Measurements from ENCODE around the gene ZNF547.

The ZNF547 gene

DNA sequence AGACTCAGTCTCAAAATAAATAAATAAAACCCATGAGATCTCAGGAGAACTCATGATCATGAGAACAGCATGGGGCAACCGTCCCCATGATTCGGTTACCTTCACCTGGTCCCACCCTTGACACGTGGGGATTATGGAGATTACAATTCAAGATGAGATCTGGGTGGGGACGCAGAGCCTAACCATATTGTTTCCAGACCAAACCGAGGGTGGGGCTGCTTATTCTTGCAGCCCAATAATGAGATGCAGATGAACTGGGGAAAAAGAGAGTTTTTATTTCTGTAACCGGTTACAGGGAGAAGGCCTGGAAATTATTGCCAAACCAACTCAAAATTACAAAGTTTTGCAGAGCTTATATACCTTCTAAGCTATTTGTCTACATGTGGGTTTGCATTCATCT is 12.8 kb downstream of the ZNF547 start:
- no peak for DNase-seq

DNA sequence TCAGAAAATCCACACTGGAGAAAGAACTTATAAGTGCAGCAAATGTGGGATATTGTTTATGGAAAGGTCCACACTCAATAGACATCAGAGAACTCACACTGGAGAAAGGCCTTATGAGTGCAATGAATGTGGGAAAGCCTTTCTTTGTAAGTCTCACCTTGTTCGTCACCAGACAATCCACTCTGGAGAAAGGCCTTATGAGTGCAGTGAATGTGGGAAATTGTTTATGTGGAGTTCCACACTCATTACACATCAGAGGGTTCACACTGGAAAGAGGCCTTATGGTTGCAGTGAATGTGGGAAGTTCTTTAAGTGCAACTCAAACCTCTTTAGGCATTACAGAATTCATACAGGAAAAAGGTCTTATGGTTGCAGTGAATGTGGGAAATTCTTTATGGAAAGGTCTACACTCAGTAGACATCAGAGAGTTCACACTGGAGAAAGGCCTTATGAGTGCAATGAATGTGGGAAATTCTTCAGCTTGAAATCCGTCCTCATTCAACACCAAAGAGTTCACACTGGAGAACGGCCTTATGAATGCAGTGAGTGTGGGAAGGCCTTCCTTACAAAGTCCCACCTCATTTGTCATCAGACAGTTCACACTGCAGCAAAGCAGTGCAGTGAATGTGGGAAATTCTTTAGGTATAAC is 14.3 kb downstream of the ZNF547 start:
- no peak for DNase-seq

DNA sequence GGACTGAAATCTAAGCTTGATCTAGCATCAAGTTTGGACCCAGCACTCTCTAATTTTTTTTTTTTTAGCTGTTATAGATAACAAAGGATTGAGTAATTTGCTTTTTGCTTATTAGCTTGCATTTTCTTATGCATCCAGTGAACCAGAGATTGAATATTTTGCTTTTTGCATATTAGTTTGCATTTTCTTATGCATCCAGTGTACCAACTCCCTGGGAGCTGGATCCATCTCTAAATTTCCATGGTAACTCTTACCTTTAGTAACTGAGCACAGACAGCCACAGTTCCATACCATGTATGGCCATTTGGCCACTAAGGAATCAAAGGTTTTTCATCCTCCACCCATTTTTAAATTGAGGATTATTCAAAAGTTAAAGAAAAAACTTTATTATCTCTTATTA is 17.6 kb downstream of the ZNF547 start:
- no peak for DNase-seq

DNA sequence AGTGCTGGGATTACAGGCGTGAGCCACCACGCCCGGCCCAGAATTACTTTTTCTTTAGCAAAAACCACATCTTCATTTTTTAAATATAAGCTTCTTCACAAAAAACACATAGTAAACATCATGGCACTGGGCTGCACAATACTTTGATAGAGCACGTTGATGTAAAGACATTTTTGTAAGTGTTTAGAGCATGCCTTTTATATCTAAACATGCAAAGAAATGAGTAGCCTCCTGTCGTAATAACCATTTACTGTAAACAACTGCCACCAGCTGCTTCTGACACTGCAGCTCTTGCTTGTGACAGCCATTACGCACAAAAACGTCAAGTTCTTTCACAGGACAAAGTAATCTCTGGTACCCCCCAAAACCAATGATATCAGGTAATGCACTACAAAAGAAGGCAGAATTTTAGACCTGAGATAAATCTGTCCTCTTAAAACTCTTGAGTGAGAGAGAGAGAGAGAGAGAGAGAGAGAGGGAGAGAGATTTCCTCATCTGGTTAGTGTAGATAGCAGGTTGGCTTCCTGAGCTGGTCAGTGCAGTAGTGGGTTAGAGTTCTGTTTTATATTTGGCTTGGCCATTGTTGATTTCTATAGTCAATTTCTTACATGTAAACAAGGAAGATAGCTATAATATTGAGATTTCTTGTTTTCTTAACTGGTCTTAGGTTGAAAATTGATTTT is 19.6 kb downstream of the ZNF547 start:
- DNase-seq, result no peak

DNA sequence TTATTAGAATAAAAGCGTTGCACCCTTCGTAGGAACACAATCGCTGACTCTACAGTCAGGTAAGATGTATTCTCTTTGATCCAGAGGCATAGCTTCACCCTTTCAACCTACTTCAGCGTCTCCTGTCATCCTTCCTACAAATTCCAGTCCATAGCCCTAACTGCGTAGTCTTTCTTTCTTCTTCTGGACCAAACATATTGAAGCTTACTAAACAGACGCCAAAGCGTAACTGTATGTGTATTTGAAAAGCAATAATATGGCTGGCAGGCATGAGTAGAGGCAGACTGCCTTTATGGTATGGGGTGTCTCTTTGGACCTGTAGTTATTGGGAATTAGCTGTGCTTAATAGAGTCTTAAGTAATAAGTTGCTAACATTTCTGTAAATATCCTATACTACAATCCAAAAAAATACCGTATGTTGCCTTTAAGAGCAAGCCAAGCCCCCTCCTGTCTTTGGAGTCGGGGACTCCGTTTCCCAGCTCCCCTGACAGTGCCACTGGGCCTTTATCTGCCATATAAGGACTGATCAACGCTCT is 25.9 kb downstream of the ZNF547 start:
- DNase-seq, result peak; percentile 28

DNA sequence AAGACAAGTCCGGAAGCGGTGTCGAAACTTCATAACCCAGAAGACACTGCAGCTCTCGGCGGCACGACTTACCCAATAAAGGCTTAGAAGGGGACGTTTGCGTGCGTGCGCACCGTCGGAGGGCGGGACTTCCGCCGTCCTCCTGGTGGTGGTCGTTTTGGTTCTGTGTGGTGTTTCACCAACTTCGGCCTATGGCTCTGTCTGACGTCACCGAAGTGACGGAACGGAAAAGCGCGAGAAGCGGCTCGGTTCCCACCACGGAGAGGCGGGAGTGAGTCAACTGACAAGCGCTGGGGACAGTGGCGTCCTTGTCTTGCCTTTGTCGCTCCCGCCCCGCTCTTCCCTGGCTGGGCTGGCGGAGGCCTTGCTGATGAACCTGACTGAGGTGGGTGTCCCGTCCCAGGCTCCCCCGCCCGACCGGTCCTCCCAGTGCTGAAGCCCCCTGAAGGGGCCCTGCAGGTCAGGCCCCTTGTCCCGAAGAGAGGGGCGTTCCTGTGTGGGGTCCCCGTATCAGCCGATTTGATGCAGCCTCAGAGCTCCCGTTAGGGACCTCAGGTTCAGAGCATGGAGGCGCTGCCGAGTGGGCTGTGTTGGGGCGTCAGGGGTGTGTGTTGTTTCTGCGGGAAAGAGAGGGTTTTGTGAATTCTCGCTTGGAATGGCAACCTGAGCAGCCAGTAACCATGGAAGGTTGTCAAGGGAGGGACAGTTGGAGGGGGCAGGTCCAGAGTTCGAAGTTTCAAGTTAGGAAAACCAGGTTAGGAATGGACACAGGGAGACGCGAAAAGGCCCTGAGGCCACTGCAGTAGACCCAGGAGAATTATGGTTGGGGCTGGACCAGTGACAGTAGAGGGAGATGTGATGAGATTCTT is 26.6 kb downstream of the ZNF547 start, which contains the start of gene ZNF548:
TSS of gene ZNF548 (plus strand) at position 125 of the 869 bp plus-strand sequence. CDS start at position 371, 246 bp downstream.
- DNase-seq, result peak; percentile 99

DNA sequence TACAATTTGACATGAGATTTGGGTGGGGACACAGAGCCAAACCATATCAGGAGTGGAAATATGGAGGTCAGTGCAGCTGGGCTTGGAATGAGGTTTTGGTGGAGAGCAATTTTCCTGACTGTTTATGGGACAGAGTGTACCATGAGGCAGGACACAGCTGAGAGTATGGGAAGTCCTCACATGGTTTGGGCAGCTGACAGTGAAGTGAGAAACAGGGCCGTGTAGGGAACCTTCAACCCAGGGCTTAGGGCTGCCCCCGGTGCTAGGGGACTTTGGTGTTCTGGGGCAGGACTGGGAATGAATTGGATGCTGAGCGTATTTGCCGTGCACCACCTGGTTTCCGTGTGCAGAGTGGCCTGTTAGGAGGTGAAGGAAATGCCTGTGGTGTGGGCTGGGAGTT is 32.4 kb downstream of the ZNF547 start:
- no peak for DNase-seq

DNA sequence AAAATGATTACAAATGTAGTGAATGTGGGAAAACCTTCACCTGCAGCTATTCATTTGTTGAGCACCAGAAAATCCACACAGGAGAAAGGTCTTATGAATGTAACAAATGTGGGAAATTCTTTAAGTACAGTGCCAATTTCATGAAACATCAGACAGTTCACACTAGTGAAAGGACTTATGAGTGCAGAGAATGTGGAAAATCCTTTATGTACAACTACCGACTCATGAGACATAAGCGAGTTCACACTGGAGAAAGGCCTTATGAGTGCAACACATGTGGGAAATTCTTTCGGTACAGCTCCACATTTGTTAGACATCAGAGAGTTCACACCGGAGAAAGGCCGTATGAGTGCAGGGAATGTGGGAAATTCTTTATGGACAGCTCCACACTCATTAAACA is 35.5 kb downstream of the ZNF547 start:
- DNase-seq, result no peak

DNA sequence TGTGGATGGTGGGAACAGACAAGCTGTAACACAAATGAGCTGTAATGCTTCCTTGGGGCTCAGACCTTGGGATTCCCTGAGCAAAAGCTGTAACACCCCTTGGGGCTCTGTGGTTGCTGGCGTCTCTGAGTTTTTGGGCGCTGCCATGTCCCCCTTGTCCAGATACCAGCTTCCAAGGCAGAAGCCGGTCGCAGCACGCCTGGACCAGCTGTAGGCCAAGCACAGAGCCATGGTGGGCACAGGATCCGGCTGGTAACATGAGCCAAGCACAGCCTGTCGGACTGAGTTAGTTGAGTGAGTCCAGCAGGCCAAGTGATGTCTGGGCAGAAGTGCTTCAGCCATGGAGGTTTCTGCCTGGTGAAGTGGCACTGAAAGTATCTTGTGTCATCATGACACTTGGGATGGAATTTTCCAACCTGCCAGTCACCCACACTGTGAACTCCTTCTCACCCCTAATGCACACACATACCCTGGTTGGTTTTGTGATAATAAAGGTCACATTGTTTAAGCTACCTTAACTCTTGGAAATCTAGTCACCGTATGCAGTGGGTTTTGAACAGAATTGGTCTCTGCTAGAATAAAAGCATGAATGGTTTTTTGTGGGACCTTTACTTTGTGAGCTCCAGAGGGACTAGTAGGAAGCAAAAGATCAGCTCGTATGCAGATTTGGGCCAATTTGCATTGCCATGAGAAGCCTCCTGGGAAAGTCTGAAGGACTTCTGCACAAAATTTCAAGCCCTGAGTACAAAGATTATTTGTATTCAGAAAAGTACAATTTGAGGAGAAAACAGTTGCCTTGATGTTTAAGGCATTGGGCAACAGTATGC is 40.6 kb downstream of the ZNF547 start:
- no peak for DNase-seq

DNA sequence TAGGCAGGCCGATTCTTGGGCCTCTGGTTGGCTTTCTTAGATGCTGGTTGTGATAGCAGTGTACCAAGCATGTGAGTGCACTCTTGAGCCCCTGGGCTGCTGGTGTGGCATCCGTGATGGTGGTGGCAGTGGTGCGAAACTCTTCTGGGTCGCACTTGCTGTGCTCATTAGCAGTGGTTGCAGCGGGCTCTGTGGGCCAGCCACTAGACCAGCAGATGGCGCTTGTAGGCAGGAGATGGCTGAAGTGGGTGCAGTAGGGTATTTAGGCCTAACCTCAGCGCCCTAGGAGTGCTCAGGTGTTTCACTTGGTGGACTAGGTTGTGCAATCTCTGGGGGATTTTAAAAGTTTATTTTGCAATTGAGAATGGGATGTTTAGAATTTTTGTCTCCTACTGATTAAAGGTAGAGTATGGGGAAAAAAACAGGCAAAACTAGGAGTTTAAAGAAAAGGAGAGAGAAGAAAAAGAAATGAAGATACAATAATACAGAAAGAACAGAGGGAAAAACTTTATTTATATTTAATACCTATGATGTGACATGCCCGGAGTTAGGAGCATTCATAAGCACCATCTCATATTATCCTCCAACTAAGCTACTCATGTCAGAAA is 43.3 kb downstream of the ZNF547 start:
- peak; percentile 77 for DNase-seq

DNA sequence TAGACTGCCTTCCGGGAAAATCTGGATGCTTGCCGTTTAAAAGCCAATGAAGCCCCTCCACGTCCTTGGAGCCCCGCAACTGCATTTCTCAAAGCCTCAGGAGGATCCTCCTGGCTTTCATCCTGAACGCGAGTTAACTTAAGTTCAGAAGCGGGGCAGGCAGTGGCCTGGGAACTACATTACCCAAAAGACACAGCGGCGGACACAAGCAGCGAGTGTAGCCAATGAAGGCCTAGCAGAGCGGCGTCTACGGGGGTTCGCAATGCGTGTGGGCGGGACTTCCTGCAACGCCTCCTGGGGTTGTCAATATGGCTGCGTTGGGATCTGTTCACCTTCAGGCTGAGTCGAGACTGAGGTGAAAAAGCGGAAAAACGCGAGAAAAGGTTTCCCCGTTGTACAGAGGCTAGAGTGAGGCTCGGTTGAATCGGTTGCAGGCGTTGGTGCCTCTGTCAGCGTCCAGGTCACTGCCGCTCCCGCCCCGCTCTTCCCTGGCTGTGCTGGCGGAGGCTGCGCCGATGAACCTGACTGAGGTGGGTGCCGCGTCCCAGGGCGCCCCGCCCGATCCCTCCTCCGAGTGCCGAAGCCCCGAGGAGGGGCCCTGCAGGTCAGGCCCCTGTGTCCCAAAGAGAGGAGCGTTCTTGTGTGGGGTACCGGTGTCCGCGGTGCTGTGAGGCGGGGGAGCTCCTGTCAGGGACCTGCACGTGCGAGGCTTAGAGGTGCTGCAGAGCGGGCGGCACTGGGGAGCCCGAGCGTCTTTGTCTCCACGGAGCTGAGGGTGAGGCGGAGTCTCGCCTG is 47.7 kb downstream of the ZNF547 start, which contains the start of gene ZNF17:
TSS of gene ZNF17 (plus strand) at position 285 of the 795 bp plus-strand sequence. CDS start 2,455 bp downstream, outside the sequence.
- peak; percentile 96 for DNase-seq

DNA sequence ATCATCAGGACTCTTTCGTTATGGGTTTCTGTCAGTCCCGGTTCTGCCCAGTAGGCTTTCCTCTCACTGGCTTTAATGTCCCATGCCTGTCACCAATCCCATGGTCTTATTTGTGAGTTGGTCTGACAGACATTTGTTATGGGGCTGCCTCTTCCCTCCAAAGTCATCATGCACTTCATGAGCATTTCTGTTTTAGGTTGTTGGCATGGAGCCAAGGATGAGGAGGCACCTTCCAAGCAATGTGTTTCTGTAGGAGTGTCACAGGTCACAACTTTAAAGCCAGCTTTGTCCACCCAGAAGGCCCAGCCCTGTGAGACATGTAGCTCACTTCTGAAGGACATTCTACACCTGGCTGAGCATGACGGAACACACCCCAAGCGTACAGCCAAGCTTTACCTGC is 56.1 kb downstream of the ZNF547 start:
- DNase-seq, result no peak

DNA sequence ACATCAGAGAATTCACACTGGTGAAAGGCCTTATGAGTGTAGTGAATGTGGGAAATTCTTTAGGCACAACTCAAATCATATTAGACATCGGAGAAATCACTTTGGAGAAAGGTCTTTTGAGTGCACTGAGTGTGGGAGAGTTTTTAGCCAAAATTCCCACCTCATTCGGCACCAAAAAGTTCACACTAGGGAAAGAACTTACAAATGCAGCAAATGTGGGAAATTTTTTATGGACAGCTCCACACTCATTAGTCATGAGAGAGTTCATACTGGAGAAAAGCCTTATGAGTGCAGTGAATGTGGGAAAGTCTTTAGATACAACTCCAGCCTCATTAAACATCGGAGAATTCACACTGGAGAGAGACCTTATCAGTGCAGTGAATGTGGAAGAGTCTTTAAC is 57.7 kb downstream of the ZNF547 start:
- no peak for DNase-seq
